IPS-15b (cell line): ENCODE data around the gene AACS.
"Not testable (repeated sequence)": the region's sequence is repeated elsewhere in the genome, so short reads cannot be mapped to it uniquely, and the experiment has no call there.

Experiments used
- H3K27me3 ChIP-seq: one replicate; pipeline ENCODE4 v1.6.1; 2013; ENCODE audit warnings: low read length; ENCODE audit not compliant: control insufficient read depth, insufficient read depth
- H3K36me3 ChIP-seq: one replicate; pipeline ENCODE4 v1.6.1; 2013; ENCODE audit warnings: low read length; ENCODE audit not compliant: control insufficient read depth, insufficient read depth
- H3K4me1 ChIP-seq: one replicate; pipeline ENCODE4 v1.6.1; 2013; ENCODE audit warnings: mild to moderate bottlenecking, low read length; ENCODE audit not compliant: control insufficient read depth, insufficient read depth
- H3K4me3 ChIP-seq: one replicate; pipeline ENCODE4 v1.5.1; 2013; ENCODE audit warnings: low read depth, low read length
- H3K9ac ChIP-seq: one replicate; pipeline ENCODE4 v1.6.1; 2013; ENCODE audit warnings: low read depth, mild to moderate bottlenecking, low read length
- H3K9me3 ChIP-seq: one replicate; pipeline ENCODE4 v1.6.1; 2013; ENCODE audit warnings: mild to moderate bottlenecking, low read length; ENCODE audit not compliant: control insufficient read depth, insufficient read depth

AACS gene

GRCh38 chr12:125096894-125097293 is 31.7 kb downstream of the AACS start:
- H3K27me3 ChIP-seq = no peaks in the 10 kb centered on the region
- H3K36me3 ChIP-seq = peaks cover 13% of the 10 kb centered on the region
- no peak overlapping the region for H3K9ac ChIP-seq
- H3K4me3 ChIP-seq = no peak overlapping the region
- H3K9me3 ChIP-seq = no peaks in the 10 kb centered on the region
- no peaks in the 10 kb centered on the region for H3K4me1 ChIP-seq

GRCh38 chr12:125097427-125097826 is 32.2 kb downstream of the AACS start:
- Histone ChIP-seq H3K9me3 (no peaks in the 10 kb centered on the region), H3K27me3 (no peaks in the 10 kb centered on the region), H3K9ac (no peak overlapping the region), H3K4me1 (no peaks in the 10 kb centered on the region), H3K36me3 (peaks cover 7% of the 10 kb centered on the region), H3K4me3 (no peak overlapping the region)

- Histone ChIP-seq H3K9me3 (no peaks in the 10 kb centered on the region), H3K36me3 (peaks cover 13% of the 10 kb centered on the region), H3K27me3 (no peaks in the 10 kb centered on the region), H3K9ac (no peak overlapping the region), H3K4me1 (no peaks in the 10 kb centered on the region), H3K4me3 (no peak overlapping the region)
Measured at GRCh38 chr12:125098676-125099408, 33.6 kb downstream of the AACS start.

- H3K9ac ChIP-seq = no peak overlapping the region
- no peaks in the 10 kb centered on the region for H3K27me3 ChIP-seq
- no peaks in the 10 kb centered on the region for H3K9me3 ChIP-seq
- peaks cover 14% of the 10 kb centered on the region for H3K36me3 ChIP-seq
- no peak overlapping the region for H3K4me3 ChIP-seq
- H3K4me1 ChIP-seq = no peaks in the 10 kb centered on the region
Measured at GRCh38 chr12:125099409-125099782, 34.2 kb downstream of the AACS start.

GRCh38 chr12:125100551-125101434 is 35.6 kb downstream of the AACS start:
- Histone ChIP-seq H3K9ac (no peak overlapping the region), H3K9me3 (no peaks in the 10 kb centered on the region), H3K27me3 (no peaks in the 10 kb centered on the region), H3K4me1 (no peaks in the 10 kb centered on the region), H3K36me3 (peaks cover 19% of the 10 kb centered on the region), H3K4me3 (no peak overlapping the region)

GRCh38 chr12:125104982-125105381 is 39.7 kb downstream of the AACS start:
- Histone ChIP-seq H3K4me1 (no peaks in the 10 kb centered on the region), H3K27me3 (no peaks in the 10 kb centered on the region), H3K4me3 (no peak overlapping the region), H3K9me3 (no peaks in the 10 kb centered on the region), H3K9ac (no peak overlapping the region), H3K36me3 (peaks cover 32% of the 10 kb centered on the region)

- Histone ChIP-seq H3K9ac (no peak overlapping the region), H3K27me3 (no peaks in the 10 kb centered on the region), H3K4me1 (no peaks in the 10 kb centered on the region), H3K4me3 (no peak overlapping the region), H3K9me3 (no peaks in the 10 kb centered on the region), H3K36me3 (peaks cover 32% of the 10 kb centered on the region)
Measured at GRCh38 chr12:125105600-125105999, 40.4 kb downstream of the AACS start.

- Histone ChIP-seq H3K36me3 (peaks cover 29% of the 10 kb centered on the region), H3K4me1 (no peaks in the 10 kb centered on the region), H3K9me3 (no peaks in the 10 kb centered on the region), H3K27me3 (no peaks in the 10 kb centered on the region), H3K4me3 (no peak overlapping the region), H3K9ac (no peak overlapping the region)
Measured at GRCh38 chr12:125110641-125111360, 45.6 kb downstream of the AACS start.

GRCh38 chr12:125111403-125111802 is 46.2 kb downstream of the AACS start:
- H3K4me3 ChIP-seq = no peak overlapping the region
- H3K36me3 ChIP-seq = peaks cover 32% of the 10 kb centered on the region

GRCh38 chr12:125112614-125113013 is 47.4 kb downstream of the AACS start:
- not testable (repeated sequence) for H3K9ac ChIP-seq, H3K27me3 ChIP-seq, H3K9me3 ChIP-seq, H3K4me1 ChIP-seq, H3K4me3 ChIP-seq
- peaks cover 28% of the 10 kb centered on the region for H3K36me3 ChIP-seq

More at GRCh38 chr12:125111403-125111802, 46.2 kb downstream of the AACS start:
- no peaks in the 10 kb centered on the region for H3K27me3 ChIP-seq
- H3K4me1 ChIP-seq = no peaks in the 10 kb centered on the region
- no peak overlapping the region for H3K9ac ChIP-seq
- no peaks in the 10 kb centered on the region for H3K9me3 ChIP-seq

GRCh38 chr12:125113263-125113662 is 48.0 kb downstream of the AACS start:
- H3K4me1 ChIP-seq = no peaks in the 10 kb centered on the region
- no peaks in the 10 kb centered on the region for H3K27me3 ChIP-seq
- H3K9me3 ChIP-seq = no peaks in the 10 kb centered on the region
- peaks cover 27% of the 10 kb centered on the region for H3K36me3 ChIP-seq
- H3K9ac ChIP-seq = no peak overlapping the region
- no peak overlapping the region for H3K4me3 ChIP-seq
